Stimulated activated CD4-positive, alpha-beta T cell treated with anti-CD3 and anti-CD28 coated beads, TNF-alpha, amount 100 ng/mL, for 1 hour (primary cell): ENCODE measurements around the gene MAP2K3.

ENCODE experiments used
- DNase-seq, 3 donors: peaks; one replicate each; pipeline ENCODE4 v3.0.0-alpha.2; 2020; ENCODE audit warnings: low read depth in 3 of 3, low spot score in 1 of 3

The MAP2K3 gene

DNA sequence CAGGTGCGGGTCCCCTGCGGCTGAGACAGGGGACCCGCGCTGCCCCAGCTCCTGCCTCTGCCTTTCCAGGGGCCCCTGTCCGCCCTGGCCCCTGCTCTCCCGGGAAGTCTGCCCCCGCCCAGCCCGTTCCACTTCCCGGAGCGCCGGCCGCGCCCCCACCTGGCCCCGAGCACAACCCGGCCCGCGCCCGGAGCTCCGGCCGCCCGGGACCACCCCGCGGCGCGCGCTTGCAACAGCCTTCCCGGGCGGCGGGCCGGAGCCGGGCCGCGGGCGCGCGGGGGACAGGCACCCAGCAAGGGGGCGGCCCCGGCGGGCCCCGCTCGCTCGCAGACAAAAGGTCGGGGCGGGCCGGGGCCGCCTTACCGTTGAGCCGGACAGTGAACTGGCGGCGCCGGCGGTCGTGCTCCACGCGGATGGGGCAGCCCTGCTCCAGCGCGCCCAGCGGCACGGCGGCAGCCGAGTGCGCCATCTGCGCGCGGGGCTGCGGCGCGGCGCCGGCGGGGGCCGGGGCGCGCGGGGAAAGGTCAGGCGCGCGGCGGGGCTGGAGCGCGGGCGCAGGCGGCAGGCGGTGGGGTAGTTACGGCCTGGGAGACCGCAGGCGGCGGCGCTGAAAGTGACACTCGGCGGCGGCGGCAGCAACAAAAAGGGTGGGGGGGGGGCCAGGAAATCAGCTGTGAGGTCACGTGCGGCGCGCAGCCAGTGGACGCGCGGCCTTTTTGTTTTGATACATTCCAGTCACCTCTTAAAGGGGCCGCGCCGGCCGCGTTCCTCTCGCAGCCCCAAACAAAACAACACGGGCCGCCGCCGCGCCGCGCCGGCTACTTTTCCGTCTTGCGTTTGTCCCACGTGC is 31.5 kb upstream of the MAP2K3 start, which contains the start of gene NATD1:
NATD1 (minus strand) TSS at position 615 of the 850 bp plus-strand sequence; CDS start at position 469, 146 bp downstream.
- peak; percentile 50 to 57 (median 55) for DNase-seq

DNA sequence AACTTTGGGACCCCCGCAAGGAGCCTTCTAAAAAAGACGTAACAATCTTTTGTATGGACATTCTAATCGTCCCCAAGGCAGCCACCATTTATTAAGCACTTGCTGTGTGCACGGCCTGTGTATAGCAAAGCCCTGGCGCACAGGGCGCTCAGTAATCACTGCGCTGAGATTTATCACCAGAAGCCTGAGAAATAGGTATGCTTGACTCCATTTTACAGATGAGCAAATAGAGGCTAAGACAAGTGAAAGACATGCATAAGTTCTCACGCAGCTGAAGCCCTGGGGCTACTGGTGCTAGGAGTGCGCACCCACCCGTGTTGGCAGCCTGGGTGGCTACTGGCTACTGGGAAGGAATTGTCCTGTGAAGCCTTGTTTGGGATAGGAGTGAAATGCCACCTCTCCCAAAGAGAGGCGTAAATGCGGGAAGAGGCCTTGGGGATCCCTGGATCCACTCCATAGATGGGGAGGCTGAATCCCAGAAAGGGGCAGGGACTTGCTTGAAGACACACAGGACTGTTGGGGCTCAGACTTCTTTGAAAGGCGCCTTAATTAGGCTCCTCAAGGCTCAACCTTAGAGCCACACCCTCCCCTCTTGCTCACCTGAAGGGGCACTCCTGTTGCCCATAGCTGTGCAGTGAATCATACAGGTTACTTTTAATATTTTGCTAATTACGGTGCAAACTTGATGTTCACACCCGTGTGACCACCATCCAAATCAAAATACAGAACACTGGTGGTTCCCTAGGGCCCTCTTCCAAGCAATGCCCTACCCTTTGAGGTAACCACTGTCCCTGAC is 30.7 kb upstream of the MAP2K3 start:
- DNase-seq, result no peak

DNA sequence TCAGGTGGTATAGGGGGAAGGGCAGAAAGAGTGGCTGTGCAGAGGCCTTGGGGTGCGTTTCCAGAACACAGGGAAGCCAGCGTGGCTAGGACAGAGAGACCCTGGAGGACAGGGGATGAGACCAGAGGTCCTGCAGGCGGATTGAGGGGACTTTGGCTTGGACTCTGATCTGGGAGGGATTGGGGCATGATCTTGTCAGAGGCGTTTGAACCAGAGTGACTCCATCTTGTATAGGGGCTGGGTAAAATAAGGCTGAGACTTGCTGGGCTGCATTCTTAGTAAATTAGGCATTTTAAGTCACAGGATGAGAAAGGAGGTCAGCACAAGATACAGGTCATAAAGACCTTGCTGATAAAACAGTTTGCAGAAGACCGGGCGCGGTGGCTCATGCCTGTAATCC is 25.9 kb upstream of the MAP2K3 start:
- no peak for DNase-seq

DNA sequence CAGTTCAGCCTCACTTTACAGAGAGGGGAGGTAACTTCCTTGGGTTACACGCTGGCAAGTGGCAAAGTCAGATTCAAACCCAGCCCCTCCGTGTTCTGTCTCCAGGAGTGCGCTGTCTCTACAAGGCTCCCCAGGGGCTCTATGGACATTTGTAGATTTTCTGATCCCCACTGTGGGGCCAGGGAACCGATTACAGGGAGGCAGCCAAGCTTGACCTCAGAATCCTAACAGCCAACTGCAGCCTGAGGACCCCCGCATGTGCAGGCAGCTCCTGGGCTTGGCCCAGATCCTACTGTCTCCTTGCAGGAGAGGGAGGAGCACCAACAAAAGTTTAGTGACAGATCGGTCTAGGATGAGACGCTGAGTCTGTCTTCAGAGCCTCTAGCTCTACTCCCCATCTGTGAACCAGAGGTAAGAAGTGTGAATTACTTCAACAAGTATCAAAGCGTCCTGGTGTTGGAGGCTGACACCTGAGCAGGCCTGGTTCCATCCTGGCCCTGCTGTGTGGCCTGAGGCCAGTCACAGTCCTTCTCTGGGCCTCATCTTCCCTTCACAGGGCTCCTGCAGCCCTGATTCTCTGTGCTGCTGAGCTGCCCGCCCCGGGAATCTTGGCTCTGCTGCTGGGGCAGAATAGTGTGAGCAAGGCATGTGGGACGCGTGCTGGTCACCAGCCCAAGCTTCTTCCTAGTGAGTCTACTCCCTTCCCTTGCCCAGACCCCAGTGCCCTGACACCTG is 22.1 kb upstream of the MAP2K3 start:
- no peak for DNase-seq

DNA sequence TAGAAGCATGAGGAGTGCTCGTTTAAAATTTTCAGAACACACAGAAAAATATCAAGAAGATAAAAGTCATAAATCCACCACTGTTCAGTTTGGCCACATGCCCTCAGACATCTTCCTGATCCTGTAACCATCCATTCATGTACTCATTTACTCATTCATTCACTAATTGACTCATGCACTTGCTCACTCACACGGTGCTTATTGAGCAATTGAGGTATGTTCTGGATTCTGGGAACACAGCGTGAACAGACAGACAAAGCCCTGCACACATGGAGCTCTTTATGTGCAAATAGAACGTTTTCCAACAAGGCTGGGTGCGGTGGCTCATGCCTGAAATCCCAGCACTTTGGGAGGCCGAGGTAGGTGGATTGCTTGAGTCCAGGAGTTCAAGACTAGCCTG is 21.1 kb upstream of the MAP2K3 start:
- DNase-seq, result no peak

DNA sequence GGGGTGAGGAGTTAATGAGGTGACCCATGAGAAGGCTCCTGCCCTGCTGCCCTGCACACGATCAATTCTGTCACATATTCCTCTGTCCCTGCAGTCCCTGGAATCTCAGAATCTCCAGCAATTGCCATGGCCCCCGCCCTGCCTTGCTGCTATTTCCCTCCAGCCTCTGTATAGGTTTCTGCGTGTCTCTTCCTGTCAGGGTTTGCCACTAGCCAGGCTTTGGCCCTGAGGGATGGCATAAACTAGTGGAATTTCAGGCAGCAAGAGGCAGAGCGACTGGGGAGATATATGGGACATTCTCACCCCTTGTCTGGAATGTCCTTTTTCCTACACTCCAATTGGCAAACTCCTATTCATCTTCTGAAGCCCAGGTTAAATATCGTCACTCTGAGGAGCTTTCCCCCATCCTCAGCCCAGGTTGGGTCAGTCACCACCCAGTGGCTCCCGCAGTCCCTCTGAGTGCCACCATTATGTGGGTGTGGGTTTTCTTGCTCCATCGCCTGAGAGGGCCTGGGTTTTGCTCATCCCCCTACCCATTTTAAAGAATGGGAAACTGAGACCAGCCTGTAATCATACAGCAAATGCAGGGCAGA is 15.8 kb upstream of the MAP2K3 start:
- no peak for DNase-seq

DNA sequence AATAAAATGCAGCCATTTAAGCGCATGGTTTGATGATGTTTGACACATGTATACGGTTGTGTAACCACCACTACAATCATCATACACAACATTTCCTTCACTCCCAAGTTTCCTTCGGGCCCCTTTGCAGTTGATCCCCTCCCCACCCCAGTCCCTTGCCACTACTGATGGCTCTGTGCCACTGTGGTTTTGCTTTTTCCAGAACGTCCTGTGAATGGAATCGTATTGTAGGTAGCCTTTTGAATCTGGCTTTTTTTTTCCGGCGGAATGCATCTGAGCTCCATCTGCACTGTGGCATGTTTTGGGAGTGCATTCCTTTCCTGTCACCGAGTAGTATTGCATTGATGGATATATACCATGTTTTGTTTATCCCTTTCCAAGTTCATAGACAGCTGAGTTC is 15.1 kb upstream of the MAP2K3 start:
- DNase-seq, result no peak

DNA sequence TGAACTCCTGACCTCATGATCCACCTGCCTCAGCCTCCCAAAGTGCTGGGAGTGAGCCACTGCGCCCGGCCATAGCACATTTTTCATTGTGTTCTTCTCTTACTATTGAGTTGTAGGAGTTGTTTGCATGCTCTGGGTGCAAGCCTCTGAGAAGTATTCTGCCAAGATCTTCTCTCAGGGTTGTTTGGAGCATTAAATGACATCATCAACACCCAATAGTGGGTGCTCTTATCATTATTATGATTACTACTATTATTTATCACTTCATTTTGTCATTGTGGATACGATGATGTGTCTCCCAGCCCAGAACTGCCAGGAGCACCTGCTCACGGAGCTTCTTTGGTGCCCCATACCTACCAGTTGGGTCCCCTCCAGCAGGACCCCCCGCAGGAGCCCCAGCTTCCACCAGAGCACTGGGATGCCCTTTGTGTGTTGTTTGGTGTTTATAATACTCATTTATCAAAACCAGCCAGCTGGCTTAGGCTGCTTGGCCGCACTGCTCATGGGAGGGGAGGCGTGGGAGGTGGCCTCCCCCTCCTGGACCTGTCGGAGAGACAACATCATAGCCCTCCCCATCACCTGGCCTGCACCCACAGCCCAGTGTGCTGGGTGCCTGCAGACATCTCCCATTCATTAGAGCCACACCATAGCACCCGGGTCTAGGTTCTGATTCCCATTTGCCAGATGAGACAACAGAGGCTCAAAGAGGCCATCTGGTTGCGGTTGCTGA is 12.9 kb upstream of the MAP2K3 start:
- no peak for DNase-seq

DNA sequence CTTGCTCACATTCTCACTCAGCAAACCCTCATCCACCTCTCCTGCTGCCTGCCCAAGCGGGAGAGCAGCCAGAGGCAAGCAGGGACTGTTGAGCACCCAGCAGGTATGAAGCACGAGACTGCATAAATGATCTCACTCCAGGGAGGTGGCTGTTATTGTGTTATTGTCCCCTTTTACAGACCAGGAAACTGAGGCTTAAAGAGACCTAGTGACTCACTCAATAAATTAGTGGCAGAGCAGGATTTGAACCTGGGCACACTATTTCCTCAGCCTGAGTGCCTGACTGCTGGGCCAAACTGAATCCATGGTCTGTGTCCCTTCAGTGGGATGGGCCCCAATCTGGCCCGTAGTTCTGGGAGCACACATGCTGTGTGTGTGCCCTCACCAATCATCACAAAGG is 12.3 kb upstream of the MAP2K3 start:
- DNase-seq, result no peak

DNA sequence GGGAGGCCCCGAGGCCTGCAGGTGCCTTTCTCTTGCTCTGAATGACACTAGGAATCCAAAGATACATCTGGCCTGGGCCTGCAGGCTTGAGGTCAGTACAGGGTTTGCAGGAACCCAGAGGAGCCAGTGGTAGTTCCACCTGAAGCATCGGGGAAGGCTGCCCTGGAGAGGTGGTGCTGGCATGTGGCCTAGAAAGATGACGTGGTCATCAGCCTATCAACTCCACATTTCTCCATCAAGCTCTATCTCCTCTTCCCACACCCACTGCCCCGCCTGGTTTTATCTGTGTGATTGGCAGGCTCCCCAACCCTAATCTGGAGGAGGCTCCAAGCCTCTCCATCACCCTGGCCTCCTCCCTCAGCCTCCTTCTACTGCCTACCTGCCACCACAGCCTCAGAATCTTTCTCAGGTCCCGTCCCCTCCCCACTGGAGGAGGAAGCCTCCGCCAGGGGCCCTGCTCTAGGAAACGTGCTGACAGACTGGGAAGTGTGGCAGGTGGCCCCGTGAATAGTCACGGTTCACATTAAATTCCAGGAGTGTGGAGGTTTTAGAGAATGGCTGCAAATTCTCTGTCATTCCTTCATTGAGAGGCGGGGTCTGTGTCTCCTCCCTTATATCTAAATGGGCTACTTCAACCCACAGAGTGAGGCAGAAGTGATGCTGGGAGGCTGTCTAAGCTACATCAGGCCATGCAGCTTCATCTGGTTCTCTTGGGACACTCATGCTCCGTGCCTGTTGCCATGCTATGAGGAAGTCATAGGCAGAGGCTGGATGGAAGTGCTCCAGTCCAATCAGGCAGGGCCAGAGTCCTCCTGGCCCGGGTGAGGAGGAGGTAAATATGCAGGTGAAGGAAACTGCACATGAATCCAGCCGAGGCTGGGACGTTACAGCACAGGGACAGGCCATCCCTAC is 11.4 kb upstream of the MAP2K3 start:
- DNase-seq, result no peak

DNA sequence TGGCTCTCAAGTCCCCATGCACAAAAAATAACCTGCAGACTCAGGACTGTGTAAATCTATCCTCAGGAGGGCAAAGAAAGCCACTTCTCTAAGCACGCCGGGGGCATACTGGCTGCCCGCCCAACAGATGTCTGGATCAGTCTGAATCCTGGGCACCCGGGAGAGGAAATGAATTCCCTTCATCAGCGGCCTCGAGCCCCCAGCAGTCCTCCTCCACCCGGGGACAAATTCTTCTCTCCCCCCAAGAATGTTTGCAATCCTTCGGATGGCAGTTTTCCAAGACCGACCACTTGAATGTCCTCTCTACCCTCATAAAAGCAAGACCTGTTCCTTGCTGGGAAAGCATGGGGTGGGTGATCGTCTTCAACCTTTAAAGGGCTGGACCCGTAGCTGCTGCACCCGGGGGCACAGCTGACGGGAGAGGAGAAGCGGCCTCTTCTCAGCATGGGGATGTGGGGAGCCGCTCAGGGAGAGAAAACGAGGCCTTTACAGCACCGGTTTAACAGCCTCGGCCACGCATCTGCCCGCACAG is 9.4 kb upstream of the MAP2K3 start:
- no peak for DNase-seq

DNA sequence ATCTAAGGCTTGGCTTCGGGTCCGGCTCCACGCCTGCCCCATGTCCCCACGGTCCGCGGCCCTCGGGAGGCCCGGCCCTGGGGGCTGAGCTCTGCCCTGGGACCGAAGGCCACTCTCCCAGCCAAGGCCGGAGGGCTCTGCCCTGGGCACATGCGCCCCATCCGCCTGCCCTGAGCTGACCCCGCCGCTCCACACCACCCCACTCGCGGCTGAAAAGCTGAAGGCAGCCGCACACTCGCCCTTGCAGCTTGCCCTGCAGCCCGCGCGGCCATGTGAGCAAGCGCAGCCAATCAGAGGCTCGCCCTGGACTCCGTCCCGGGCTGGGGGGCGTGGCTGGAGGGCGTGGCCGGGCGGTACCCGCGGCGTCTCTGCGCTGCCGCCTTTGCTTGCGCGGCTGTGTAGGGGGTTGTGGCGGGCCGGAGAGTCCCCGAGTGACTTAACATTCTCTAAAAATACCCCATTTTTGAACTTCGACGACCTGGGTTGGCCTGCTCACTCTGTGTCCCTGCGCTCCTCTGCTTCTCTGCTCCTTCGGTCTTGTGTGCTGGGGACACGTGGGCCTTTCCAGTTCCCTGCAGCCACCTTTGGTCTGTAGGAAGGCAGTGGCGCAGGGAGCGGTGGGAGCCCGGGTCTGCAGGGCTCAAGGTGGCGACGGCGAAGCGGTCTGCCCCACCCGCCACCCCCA is 8.8 kb upstream of the MAP2K3 start:
- DNase-seq, result peak; percentile 88 to 99 (median 89)

DNA sequence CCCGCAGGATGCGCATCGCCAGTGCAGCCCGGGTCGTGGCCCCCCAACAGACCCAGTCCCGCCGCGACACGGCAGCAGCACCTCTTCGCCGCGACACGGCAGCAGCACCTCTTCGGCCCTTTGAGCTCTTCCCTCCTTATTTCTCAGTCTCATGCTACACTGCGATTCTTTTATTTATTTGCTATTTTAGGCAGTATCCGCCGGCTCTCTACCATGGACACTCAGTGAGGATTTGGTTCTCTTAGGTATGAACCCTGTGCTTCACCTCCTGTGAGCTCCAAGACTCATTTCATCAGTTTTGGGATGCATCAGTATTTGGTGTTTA is 8.3 kb upstream of the MAP2K3 start:
- no peak for DNase-seq

DNA sequence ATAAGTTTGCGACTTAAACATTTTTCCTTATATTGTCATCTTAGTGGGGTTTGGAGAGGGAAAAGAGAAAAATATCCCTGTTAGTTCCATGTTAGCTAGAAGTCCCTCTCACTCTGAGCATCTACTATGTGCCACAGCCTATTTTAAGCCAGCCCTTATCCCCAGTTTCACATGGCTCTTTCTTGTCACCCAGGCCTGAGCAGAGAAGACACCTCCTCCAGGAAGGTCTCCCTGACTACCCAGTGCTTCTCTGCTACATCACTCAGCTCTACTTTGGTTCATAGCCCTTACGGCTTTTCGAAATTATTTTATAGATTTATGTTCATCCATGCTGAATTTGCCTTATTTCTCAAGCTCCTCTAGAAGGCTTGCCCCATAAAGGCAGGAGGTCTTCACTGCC is 7.2 kb upstream of the MAP2K3 start:
- DNase-seq, result no peak

DNA sequence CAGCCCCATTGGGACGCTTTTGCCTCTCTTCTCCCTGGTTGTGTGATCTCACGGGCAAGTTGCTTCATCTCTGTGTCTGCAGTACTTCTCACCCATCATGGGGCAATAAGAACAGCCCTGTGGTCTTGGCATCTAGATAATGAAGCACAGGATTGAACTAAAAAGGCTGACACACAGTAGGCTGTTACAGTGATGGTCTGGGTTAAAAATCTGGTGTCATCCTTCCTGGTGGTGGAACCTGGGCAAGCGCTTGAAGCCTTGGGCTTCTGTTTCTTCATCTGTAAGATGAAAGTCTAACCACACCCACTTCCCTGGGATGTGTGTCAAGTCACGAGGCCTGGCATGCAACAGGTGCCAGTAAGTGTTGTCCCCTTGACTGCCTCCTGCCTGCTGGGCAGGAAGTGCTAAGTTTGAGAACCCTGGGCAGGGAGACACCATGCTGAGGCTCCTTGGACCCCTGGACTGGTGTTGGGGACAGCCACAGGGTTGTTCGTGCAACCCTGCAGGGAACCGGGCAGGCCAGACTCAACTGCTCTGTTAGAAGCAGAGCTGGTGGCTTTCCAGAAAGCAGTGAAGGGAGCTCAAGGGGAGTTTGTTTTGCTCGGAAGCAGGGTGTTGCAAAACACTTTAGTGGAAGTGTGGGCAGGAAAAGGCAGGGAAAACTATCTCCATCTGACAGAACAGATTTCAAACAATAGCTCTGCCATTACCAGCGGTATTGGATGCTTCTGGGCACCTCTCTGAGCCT is 5.9 kb upstream of the MAP2K3 start:
- no peak for DNase-seq

DNA sequence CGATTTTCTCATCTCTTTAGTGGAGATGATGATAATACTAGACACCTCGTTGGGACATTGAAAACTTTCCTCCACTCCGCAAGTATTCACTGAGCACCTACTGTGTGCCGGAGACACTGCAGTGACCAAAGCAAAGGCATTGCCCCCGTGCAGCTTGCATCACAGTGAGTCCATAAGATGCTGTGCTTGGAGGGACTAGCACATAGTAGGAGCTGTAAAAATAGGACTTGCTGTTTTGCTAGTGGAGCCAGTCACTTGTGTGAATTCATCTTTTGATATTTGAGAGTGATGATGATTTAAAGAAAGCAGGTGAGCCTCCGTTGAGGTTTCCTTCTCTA is 5.3 kb upstream of the MAP2K3 start:
- no peak for DNase-seq

DNA sequence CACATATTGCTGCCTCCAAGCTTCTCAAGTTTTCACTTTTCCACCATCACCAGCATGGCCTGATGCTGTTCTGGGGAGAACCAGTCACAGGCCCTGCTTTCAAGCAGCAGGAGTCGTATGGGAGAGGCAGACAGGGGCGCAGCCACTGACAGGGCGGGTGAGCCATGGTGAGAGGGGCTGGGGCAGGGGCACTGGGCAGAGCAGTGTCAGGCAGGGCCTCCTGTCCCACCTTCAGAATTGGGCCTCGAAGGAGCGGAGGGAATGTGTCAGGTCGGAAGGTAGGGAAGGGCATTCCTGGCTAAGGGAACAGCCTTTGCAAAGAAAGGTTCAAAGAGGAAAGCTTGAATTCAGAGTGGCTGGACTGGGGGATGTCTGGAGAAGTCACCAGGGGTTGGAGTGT is 4.9 kb upstream of the MAP2K3 start:
- no peak for DNase-seq

DNA sequence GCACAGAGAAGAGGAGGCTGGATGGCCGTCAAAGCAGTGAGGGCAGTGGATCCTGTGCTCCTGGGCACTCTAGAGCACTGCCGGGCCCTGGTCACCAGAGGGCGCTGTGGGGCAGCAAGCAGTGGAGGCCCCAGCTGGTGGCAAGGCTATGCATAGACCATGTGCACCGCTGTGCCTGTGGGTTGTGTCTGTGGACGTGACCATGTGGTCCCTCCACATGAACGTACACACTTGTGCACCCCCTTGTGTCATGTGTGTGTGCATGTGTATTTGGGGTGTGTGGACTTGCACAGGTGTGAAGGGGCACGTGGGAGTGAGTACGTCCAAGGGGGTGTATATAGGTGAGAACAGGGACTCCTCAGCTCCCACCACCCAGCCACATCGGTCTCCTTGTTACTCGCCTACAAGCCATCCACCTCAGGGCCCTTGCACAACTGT is 4.4 kb upstream of the MAP2K3 start:
- DNase-seq, result peak; percentile 77 to 88 (median 78)
